Testis (tissue), 3 donors: ENCODE data around the gene LYRM4. TPM values are rescaled to one million over a fixed set of nuclear protein-coding genes. Genes with fewer than 3 reads are reported as not detected.
"Not testable (repeated sequence)": the region's sequence is repeated elsewhere in the genome, so short reads cannot be mapped to it uniquely, and the experiment has no call there.

ENCODE experiments used
- DNase-seq: peaks from one replicate; pipeline ENCODE4 v3.0.0-alpha.2; 2019
- H3K27ac ChIP-seq, 2 donors: fragments of 200-600 bp; sonication (generic); one replicate each; pipeline ENCODE4 v1.5.1; 2019
- H3K27me3 ChIP-seq: fragments of 200-600 bp; sonication (generic); one replicate; pipeline ENCODE4 v1.5.1; 2019
- H3K36me3 ChIP-seq: fragments of 200-600 bp; sonication (generic); one replicate; pipeline ENCODE4 v1.5.1; 2017; ENCODE audit warnings: low read depth; ENCODE audit errors: missing control alignments
- H3K4me1 ChIP-seq: fragments of 200-600 bp; sonication (generic); one replicate; pipeline ENCODE4 v1.5.1; 2019
- H3K4me3 ChIP-seq, 2 donors: fragments of 200-600 bp; sonication (generic); one replicate each; pipeline ENCODE4 v1.5.1; 2017 to 2019
- H3K9me3 ChIP-seq: fragments of 200-600 bp; sonication (generic); one replicate; pipeline ENCODE4 v1.5.1; 2017
- CTCF ChIP-seq, 3 experiments: fragments of 450-650 bp in 2 of 3; fragments of 200-600 bp in 1 of 3; sonication (generic) in 1 of 3; IDR thresholded peaks; one replicate each; pipeline ENCODE4 v1.5.1; 2016 to 2019; ENCODE audit warnings: antibody characterized with exemption in 3 of 3, mild to moderate bottlenecking in 2 of 3, moderate library complexity in 1 of 3
- POLR2A ChIP-seq: fragments of 450-650 bp; IDR thresholded peaks from one replicate; pipeline ENCODE4 v1.6.1; 2017; ENCODE audit warnings: antibody characterized with exemption, mild to moderate bottlenecking, moderate library complexity
- WGBS, 2 donors: methylation state at CpG; one replicate each; pipeline ENCODE4 v1.1.5; 2018; 5-methylcytosine and 5-hydroxymethylcytosine counted together
- intact Hi-C: fragments of 100-400 bp; cut with DNase I; formaldehyde crosslinking; loops from one replicate; pipeline ENCODE4 v1.15.1; 2023; ENCODE audit warnings: low total_unique reads
- polyA plus RNA-seq: library from polyadenylated mRNA; stranded (reverse); fragments of 350-450 nt; fragmentation: Illumina TruSeq; extraction: RNeasy Lipid Tissue Mini Kit (QIAGEN cat#74804); gene quantifications from one replicate; pipeline ENCODE4 v1.2.3, GENCODE V29; 2014; ENCODE audit warnings: low read depth, low replicate concordance; ENCODE audit not compliant: insufficient read depth
- total RNA-seq, 2 donors: library from RNA; depleted of rRNA; stranded (reverse); fragments of >200 nt; gene quantifications; one replicate each; pipeline ENCODE4 v1.2.3, GENCODE V29; 2016

Gene LYRM4
- total and polyA plus RNA-seq, 3 donors from 2014 or later: 18.5 to 41.8 (median 23.0) TPM

DNA sequence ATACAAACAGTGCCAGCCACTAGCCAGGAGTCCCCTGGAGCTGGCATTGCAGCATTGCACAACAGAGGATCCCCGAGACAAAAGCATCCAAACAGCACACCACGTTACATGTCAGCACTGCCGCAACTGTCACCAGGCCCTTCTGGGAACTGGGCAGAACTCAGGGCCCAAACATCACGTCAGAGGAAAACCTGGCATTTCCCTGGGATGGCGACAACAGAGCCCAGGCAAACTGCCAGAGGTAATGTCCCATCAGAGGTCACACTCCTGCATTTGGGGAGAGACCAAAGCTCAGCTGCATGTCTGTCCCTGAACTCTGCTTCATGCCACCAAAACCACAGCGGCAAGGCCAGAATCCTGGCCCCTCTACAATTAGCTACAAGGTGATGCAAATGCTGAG, 139.3 kb downstream of the LYRM4 start:
- H3K4me1 ChIP-seq: no peaks in the 10 kb centered on the region
- intact Hi-C loops: no loop called here
- no peaks in the 10 kb centered on the region for H3K27me3 ChIP-seq
- WGBS, 2 donors: 93 to 96% methylated on average over 5 to 6 of the region's 6 CpGs
- no peak for DNase-seq
- H3K9me3 ChIP-seq: no peaks in the 10 kb centered on the region
- TF ChIP-seq POLR2A: no peak
- TF ChIP-seq CTCF (IDR thresholded peaks at IDR 0.05): no peak
- H3K4me3 ChIP-seq: no peak overlapping the region
- H3K27ac ChIP-seq: no peak overlapping the region
- H3K36me3 ChIP-seq: no peaks in the 10 kb centered on the region

DNA sequence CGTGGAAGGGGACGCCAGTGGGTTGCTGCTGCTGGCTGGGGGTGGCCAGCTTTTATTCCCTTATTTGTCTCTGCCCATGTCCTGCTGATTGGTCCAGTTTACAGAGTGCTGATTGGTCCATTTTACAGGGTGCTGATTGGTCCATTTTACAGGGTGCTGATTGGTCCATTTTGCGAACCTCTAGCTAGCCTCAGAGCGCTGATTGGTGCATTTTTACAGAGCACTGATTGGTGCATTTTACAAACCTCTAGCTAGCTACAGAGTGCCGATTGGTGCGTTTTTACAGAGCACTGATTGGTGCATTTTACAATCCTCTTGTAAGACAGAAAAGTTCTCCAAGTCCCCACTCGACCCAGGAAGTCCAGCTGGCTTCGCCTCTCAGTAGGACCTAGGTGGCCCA, 140.2 kb downstream of the LYRM4 start:
- DNase-seq: peak; percentile 59
- intact Hi-C loops, H3K36me3 ChIP-seq, H3K4me3 ChIP-seq, H3K27ac ChIP-seq, H3K4me1 ChIP-seq, H3K27me3 ChIP-seq, H3K9me3 ChIP-seq: not testable (repeated sequence)
- WGBS, 2 donors: 87 to 89% methylated on average over 8 of the region's 8 CpGs

DNA sequence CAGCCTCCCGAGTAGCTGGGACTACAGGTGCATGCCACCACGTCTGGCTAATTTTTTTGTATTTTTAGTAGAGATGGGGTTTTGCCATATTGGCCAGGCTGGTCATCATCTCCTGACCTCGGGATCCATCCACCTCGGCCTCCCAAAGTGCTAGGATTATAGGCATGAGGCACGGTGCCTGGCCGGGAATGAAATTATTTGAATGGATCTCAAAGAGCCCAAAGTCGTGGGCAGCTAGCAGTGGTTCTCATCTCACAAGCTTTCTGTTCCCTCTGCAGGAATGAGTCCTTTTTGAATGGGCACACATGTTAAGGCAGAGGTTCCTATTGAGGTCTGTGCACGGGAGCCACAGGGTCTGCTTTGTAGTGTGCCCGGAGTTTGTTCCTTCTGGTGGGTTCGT, 140.7 kb downstream of the LYRM4 start:
- no peak overlapping the region for H3K4me3 ChIP-seq
- no peaks in the 10 kb centered on the region for H3K27me3 ChIP-seq
- no peaks in the 10 kb centered on the region for H3K9me3 ChIP-seq
- no peaks in the 10 kb centered on the region for H3K4me1 ChIP-seq
- no peak for DNase-seq
- H3K27ac ChIP-seq: no peak overlapping the region
- no peak for TF ChIP-seq CTCF (IDR thresholded peaks at IDR 0.05)
- TF ChIP-seq POLR2A: no peak
- intact Hi-C loops: no loop called here
- 76 to 85% methylated on average over 10 of the region's 10 CpGs for WGBS, 2 donors
- no peaks in the 10 kb centered on the region for H3K36me3 ChIP-seq

- H3K9me3 ChIP-seq: no peaks in the 10 kb centered on the region
- H3K4me1 ChIP-seq: no peaks in the 10 kb centered on the region
- TF ChIP-seq POLR2A: no peak
- no peak for TF ChIP-seq CTCF (IDR thresholded peaks at IDR 0.05)
- no peaks in the 10 kb centered on the region for H3K27me3 ChIP-seq
- no peak for DNase-seq
- no peak overlapping the region for H3K27ac ChIP-seq
- H3K36me3 ChIP-seq: no peaks in the 10 kb centered on the region
- no peak overlapping the region for H3K4me3 ChIP-seq
- 82 to 90% methylated on average over 17 of the region's 17 CpGs for WGBS, 2 donors
- intact Hi-C loops: no loop called here
These were observed 141.4 kb downstream of the LYRM4 start for GRCh38 chr6:5119090-5119951.

DNA sequence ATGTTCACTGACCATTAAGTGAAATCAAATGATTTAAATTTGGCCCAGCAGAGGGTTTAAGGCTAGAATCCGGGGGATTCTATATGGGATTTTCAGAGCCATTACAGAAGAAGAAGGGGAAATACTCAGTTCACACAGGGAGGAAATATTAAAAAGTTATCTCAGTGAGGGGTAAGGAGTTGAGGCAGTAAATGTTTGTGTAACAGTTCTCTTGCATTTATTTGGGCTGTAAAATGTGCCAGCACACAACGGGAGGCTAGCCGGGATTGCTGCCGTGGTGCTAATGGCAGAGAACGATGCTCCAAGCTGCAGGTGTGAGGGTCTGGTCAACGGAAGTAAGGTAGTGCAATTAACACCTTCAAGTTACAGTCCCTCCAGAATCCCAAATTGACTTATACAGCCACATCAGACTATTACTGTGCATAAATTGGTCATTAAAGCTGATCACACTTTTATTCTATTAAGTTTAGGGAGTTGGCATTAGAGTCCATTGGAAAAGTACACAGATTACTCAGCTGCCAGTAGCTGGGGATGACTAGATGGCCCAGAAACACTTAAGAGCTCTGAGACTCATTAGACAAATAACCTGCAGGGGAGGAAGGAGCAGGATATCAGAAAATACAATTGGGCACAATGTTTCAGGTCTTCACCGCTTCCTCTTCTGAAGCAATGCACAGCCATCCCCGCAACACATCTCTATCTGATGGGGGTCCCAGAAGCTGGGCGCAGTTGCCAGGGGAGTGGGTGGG, 144.3 kb downstream of the LYRM4 start:
- TF ChIP-seq POLR2A (no peak), CTCF (IDR thresholded peaks at IDR 0.05) (no peak)
- no peaks in the 10 kb centered on the region for H3K9me3 ChIP-seq
- intact Hi-C loops: no loop called here
- H3K4me3 ChIP-seq: no peak overlapping the region
- no peaks in the 10 kb centered on the region for H3K4me1 ChIP-seq
- no peak overlapping the region for H3K27ac ChIP-seq
- DNase-seq: no peak
- H3K27me3 ChIP-seq: no peaks in the 10 kb centered on the region
- WGBS, 2 donors: 78 to 86% methylated on average over 9 of the region's 9 CpGs
- H3K36me3 ChIP-seq: no peaks in the 10 kb centered on the region
